GM12878 (cell line): ENCODE measurements around the gene RHPN2. TPM values are rescaled to one million over a fixed set of nuclear protein-coding genes. Genes with fewer than 3 reads are reported as not detected.

ENCODE experiments used
- ATAC-seq: fragments of 200-7000 bp; cut with Tn5 transposase; 3 replicates; pipeline ENCODE4 v1.9.1; 2020; ENCODE audit warnings: mild to moderate bottlenecking, moderate library complexity
- BruUV-seq: library from RNA; stranded (reverse); fragments of 400-500 nt; replicated peaks from 2 replicates; lab custom pipeline; 2021; lab: Mats Ljungman, UMichigan
- CTCF ChIA-PET: fragments of 300-600 bp; sonication (Branson Sonifier 250); formaldehyde crosslinking; extraction: SDS; loops from one replicate; lab custom pipeline; 2021; ENCODE audit warnings: inconsistent platforms; lab: Yijun Ruan, JAX
- POLR2A ChIA-PET: fragments of 350-600 bp; formaldehyde crosslinking; extraction: SDS; loops from one replicate; lab custom pipeline; 2021; ENCODE audit warnings: inconsistent platforms; lab: Charles Lee
- RAD21 ChIA-PET: fragments of 300-600 bp; sonication (Branson Sonifier 250); formaldehyde crosslinking; loops from one replicate; lab custom pipeline; 2023; ENCODE audit warnings: antibody characterized with exemption; ENCODE audit not compliant: unreplicated experiment; lab: Charles Lee
- SMC1A ChIA-PET: fragments of 300-600 bp; sonication (Branson Sonifier 250); formaldehyde crosslinking; loops from one replicate; lab custom pipeline; 2023; ENCODE audit not compliant: unreplicated experiment, uncharacterized antibody; lab: Charles Lee
- DNase-seq: peaks from one replicate; pipeline ENCODE4 v3.0.0-alpha.2; 2011; ENCODE audit warnings: low read depth, low spot score
- FAIRE-seq: peaks from 3 replicates; lab custom pipeline; 2011; peaks lifted over from hg19 to GRCh38; lab: Jason Lieb, UNC
- H2AFZ ChIP-seq: 2 replicates; pipeline ENCODE4 v1.6.0; 2011; ENCODE audit warnings: low read depth, low read length, control low read depth; ENCODE audit not compliant: control insufficient read depth
- H3K27ac ChIP-seq: 2 replicates; pipeline ENCODE4 v1.5.1; 2011; ENCODE audit warnings: control low read depth; ENCODE audit not compliant: control insufficient read depth, insufficient read depth
- H3K27me3 ChIP-seq, 2 experiments: replicated peaks in 1 of 2; 2 replicates each; pipeline versions ENCODE4 v1.6.0 to v1.6.1; 2011; ENCODE audit warnings: low read length in 1 of 2; ENCODE audit not compliant: control insufficient read depth in 2 of 2, insufficient read depth in 2 of 2
- H3K36me3 ChIP-seq, 2 experiments: 2 replicates each; pipeline ENCODE4 v1.5.1; 2011; ENCODE audit warnings: low read length in 1 of 2; ENCODE audit not compliant: control insufficient read depth in 2 of 2, insufficient read depth in 2 of 2
- H3K4me1 ChIP-seq: 2 replicates; pipeline ENCODE4 v1.6.1; 2011; ENCODE audit warnings: mild to moderate bottlenecking, low read length, moderate library complexity, mixed read lengths; ENCODE audit not compliant: control insufficient read depth, insufficient read depth
- H3K4me2 ChIP-seq: 2 replicates; pipeline ENCODE4 v1.6.0; 2011; ENCODE audit warnings: control low read depth; ENCODE audit not compliant: control insufficient read depth, insufficient read depth
- H3K4me3 ChIP-seq: fragments of 200-600 bp; sonication (generic); 2 replicates; pipeline ENCODE4 v1.5.1; 2016
- H3K79me2 ChIP-seq: 2 replicates; pipeline ENCODE4 v1.6.0; 2011; ENCODE audit warnings: low read length; ENCODE audit not compliant: control insufficient read depth, insufficient read depth
- H3K9ac ChIP-seq: 2 replicates; pipeline ENCODE4 v1.8.0; 2011; ENCODE audit warnings: low read length, control low read depth, mixed read lengths; ENCODE audit not compliant: control insufficient read depth, insufficient read depth
- H3K9me3 ChIP-seq: replicated peaks from 3 replicates; pipeline ENCODE4 v1.5.1; 2011; ENCODE audit warnings: mild to moderate bottlenecking, low read length; ENCODE audit not compliant: control insufficient read depth, insufficient read depth
- H4K20me1 ChIP-seq: 2 replicates; pipeline ENCODE4 v1.6.0; 2011; ENCODE audit not compliant: control insufficient read depth, insufficient read depth
- EGR1 ChIP-seq, 2 experiments: IDR thresholded peaks; 1 replicate in 1 of 2; 2 replicates in 1 of 2; pipeline ENCODE4 v1.6.1; 2011 to 2012; ENCODE audit warnings: low read depth in 2 of 2, low read length in 2 of 2, borderline replicate concordance in 1 of 2, mild to moderate bottlenecking in 1 of 2, moderate library complexity in 1 of 2
- PAX5 ChIP-seq: IDR thresholded peaks from 2 replicates; pipeline ENCODE4 v1.6.1; 2011; ENCODE audit warnings: low read depth, low read length, borderline replicate concordance
- POU2F2 ChIP-seq: IDR thresholded peaks from 3 replicates; pipeline ENCODE4 v1.6.1; 2011; ENCODE audit warnings: low read depth, mild to moderate bottlenecking, low read length, borderline replicate concordance
- ZBED1 ChIP-seq: IDR thresholded peaks from 2 replicates; pipeline ENCODE4 v1.6.1; 2016; ENCODE audit warnings: borderline replicate concordance
- WGBS: methylation state at CpG from one replicate; pipeline ENCODE4 v1.1.6; 2016; ENCODE audit warnings: low lambda C conversion rate; ENCODE audit not compliant: insufficient replicate concordance, insufficient coverage; ENCODE audit errors: missing lambda C conversion rate; 5-methylcytosine and 5-hydroxymethylcytosine counted together
- in situ Hi-C: fragments of 300-500 bp; cut with MboI; formaldehyde crosslinking; loops from 9 replicates; pipeline ENCODE4 v1.14.3; 2018; ENCODE audit warnings: mixed read lengths
- intact Hi-C: fragments of 100-400 bp; cut with micrococcal nuclease; formaldehyde crosslinking; loops from one replicate; pipeline ENCODE4 v1.14.2; 2022; ENCODE audit not compliant: unreplicated experiment
- polyA plus RNA-seq, 11 experiments: library from polyadenylated mRNA; depleted of rRNA in 4 of 11; unstranded in 6 of 11; stranded (reverse) in 5 of 11; fragments of >200 nt; fragmentation: Nextera tagmentation in 4 of 11; fragmentation: Illumina TruSeq in 1 of 11; extraction: Ambion mirVana in 4 of 11; extraction: Trizol in 1 of 11; gene quantifications; 1 replicate in 1 of 11; 2 replicates in 10 of 11; pipeline versions ENCODE4 v1.2.1 to v1.2.3, GENCODE V29; 2011 to 2016; ENCODE audit warnings: inconsistent platforms in 2 of 11, missing spikeins in 2 of 11, low read depth in 1 of 11
- total RNA-seq, 4 experiments: library from RNA; depleted of rRNA in 3 of 4; stranded (reverse); fragments of >200 nt in 3 of 4; fragmentation: Illumina TruSeq in 1 of 4; extraction: Trizol in 1 of 4; gene quantifications; 2 replicates each; pipeline versions ENCODE4 v1.2.1 to v1.2.3, GENCODE V29; 2013 to 2021
- TF ChIP-seq, protein P1 (sequence below): IDR thresholded peaks from 2 replicates; pipeline ENCODE4 v1.6.1; 2012; ENCODE audit warnings: mild to moderate bottlenecking, low read depth, low read length

The RHPN2 gene
- total and polyA plus RNA-seq, 10 of the 15 experiments (the other 5 are each of a cell fraction or from before 2014, with no cell fraction given) = 0.71 to 7.4 (median 3.7) TPM

DNA sequence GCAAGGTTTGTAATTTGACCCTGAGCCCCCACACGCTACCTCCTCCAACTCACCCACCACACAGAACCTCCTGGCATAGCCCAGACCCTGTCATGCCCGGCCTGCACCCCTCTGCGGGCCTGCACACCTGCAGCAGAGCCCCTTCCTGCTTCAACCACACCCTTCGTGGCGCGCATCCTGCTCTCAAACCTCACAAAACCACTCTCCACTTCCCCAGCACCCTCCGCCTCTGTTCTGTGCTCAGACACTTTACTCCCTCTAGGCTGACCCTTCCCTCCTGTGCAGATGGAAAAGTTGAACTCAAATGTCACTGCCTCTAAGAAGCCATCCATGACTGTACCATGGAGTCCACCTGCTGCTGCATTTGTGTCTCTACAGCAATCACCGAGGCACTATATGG is 64.2 kb downstream of the RHPN2 start:
- H3K27me3 ChIP-seq = no peaks in the 10 kb centered on the region
- ATAC-seq = no peak
- DNase-seq = no peak
- WGBS = 20% methylated on average over 8 of the region's 8 CpGs
- H2AFZ ChIP-seq = no peak overlapping the region
- H3K9ac ChIP-seq = no peak overlapping the region
- no TSS peak for BruUV-seq
- no peak for FAIRE-seq
- ChIA-PET RAD21 (no interaction called here), SMC1A (no interaction called here), POLR2A (no interaction called here), CTCF (no interaction called here)
- H3K27ac ChIP-seq = no peak overlapping the region
- no peaks in the 10 kb centered on the region; a peak in 2 of 4 replicates for H3K36me3 ChIP-seq
- intact Hi-C loops = no loop called here
- in situ Hi-C loops = no loop called here
- H3K9me3 ChIP-seq = no peaks in the 10 kb centered on the region
- no peak overlapping the region for H3K4me2 ChIP-seq
- TF ChIP-seq PAX5 (no peak), ZBED1 (no peak), EGR1 (IDR thresholded peaks at IDR 0.05; ENCODE audit: borderline replicate concordance in 1 of 2, low read depth in 2 of 2, low read length in 2 of 2) (no peak), POU2F2 (no peak)
- TF ChIP-seq, protein P1, sequence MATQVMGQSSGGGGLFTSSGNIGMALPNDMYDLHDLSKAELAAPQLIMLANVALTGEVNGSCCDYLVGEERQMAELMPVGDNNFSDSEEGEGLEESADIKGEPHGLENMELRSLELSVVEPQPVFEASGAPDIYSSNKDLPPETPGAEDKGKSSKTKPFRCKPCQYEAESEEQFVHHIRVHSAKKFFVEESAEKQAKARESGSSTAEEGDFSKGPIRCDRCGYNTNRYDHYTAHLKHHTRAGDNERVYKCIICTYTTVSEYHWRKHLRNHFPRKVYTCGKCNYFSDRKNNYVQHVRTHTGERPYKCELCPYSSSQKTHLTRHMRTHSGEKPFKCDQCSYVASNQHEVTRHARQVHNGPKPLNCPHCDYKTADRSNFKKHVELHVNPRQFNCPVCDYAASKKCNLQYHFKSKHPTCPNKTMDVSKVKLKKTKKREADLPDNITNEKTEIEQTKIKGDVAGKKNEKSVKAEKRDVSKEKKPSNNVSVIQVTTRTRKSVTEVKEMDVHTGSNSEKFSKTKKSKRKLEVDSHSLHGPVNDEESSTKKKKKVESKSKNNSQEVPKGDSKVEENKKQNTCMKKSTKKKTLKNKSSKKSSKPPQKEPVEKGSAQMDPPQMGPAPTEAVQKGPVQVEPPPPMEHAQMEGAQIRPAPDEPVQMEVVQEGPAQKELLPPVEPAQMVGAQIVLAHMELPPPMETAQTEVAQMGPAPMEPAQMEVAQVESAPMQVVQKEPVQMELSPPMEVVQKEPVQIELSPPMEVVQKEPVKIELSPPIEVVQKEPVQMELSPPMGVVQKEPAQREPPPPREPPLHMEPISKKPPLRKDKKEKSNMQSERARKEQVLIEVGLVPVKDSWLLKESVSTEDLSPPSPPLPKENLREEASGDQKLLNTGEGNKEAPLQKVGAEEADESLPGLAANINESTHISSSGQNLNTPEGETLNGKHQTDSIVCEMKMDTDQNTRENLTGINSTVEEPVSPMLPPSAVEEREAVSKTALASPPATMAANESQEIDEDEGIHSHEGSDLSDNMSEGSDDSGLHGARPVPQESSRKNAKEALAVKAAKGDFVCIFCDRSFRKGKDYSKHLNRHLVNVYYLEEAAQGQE = no peak
- no peaks in the 10 kb centered on the region for H3K4me1 ChIP-seq
- no peaks in the 10 kb centered on the region for H4K20me1 ChIP-seq
- no peaks in the 10 kb centered on the region for H3K79me2 ChIP-seq
- no peak overlapping the region for H3K4me3 ChIP-seq
